Measurements from ENCODE around the gene VRK2.

DNA sequence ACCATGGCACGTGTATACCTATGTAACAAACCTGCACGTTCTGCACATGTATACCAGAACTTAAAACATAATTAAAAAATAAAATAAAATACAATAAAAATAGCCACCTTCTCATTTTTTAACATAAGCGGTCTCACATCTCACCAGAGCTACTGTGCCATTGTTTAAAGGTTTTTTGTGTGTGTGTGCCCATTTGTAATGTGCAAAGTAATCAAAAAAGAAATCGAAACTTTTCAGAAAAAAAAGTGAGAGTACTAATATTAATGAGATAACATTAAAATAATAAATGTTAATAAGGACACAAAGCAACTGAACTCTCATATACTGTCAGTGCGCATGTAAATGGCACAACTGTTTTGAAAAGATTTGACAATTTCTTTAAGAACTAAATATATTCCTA is 134.0 kb downstream of the VRK2 start:
- TF ChIP-seq FOXP2 (optimal IDR thresholded peaks at IDR 0.05; ENCODE audit: borderline replicate concordance, extremely low read depth, extremely low read length, insufficient read depth) (no peak), SIN3A (IDR thresholded peaks at IDR 0.05; ENCODE audit: borderline replicate concordance, insufficient read depth, low read length) (no peak), POLR2AphosphoS5 (IDR thresholded peaks at IDR 0.05; ENCODE audit: low read depth, low read length) (no peak), TAF1 (IDR thresholded peaks at IDR 0.05; ENCODE audit: borderline replicate concordance, insufficient read depth, low read length) (no peak)
- TF ChIP-seq, protein P1, sequence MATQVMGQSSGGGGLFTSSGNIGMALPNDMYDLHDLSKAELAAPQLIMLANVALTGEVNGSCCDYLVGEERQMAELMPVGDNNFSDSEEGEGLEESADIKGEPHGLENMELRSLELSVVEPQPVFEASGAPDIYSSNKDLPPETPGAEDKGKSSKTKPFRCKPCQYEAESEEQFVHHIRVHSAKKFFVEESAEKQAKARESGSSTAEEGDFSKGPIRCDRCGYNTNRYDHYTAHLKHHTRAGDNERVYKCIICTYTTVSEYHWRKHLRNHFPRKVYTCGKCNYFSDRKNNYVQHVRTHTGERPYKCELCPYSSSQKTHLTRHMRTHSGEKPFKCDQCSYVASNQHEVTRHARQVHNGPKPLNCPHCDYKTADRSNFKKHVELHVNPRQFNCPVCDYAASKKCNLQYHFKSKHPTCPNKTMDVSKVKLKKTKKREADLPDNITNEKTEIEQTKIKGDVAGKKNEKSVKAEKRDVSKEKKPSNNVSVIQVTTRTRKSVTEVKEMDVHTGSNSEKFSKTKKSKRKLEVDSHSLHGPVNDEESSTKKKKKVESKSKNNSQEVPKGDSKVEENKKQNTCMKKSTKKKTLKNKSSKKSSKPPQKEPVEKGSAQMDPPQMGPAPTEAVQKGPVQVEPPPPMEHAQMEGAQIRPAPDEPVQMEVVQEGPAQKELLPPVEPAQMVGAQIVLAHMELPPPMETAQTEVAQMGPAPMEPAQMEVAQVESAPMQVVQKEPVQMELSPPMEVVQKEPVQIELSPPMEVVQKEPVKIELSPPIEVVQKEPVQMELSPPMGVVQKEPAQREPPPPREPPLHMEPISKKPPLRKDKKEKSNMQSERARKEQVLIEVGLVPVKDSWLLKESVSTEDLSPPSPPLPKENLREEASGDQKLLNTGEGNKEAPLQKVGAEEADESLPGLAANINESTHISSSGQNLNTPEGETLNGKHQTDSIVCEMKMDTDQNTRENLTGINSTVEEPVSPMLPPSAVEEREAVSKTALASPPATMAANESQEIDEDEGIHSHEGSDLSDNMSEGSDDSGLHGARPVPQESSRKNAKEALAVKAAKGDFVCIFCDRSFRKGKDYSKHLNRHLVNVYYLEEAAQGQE (IDR thresholded peaks at IDR 0.05; ENCODE audit: insufficient read depth in 1 of 2, low read depth in 2 of 2, low read length in 2 of 2), result no peak

Data from PFSK-1 (cell line).